Measurements from ENCODE around the gene RNPEPL1.
"Not testable (repeated sequence)": the region's sequence is repeated elsewhere in the genome, so short reads cannot be mapped to it uniquely, and the experiment has no call there.

Gene RNPEPL1

GRCh38 chr2:240539906-240540305 is 28.4 kb upstream of the RNPEPL1 start:
- no peak for DNase-seq

GRCh38 chr2:240551288-240551687 is 17.0 kb upstream of the RNPEPL1 start:
- DNase-seq = no peak

- no peak for DNase-seq
Observed at GRCh38 chr2:240551811-240552210, 16.5 kb upstream of the RNPEPL1 start.

DNA sequence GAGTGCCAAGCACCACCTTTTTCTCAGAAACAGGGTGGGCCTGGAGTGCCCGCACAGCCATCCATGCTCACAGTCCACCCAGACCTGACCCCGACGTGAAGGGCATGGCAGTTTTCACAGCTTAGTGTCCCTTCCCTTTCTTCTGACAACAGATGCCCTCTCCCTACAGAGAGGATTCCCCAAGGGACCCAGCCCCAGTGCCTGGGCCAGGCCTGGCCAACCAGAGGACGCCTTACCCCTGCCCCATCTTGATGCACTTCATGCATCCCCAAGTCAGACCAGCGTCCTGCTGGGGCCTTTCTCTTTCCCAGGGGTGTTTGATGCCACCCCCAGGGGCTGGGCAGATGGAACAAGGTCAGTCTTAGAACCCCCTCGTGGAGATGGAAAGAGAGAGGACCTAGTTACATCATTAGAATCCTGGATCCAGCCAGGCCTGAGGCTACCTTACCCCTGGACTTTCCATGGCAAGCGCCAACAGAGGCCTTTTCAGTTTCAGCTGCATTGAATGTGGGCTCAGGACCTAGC is 14.3 kb upstream of the RNPEPL1 start:
- no peak for DNase-seq

GRCh38 chr2:240554767-240555493 is 13.4 kb upstream of the RNPEPL1 start:
- DNase-seq = no peak

GRCh38 chr2:240555541-240556250 is 12.6 kb upstream of the RNPEPL1 start:
- DNase-seq = no peak

- no peak for DNase-seq
Observed at GRCh38 chr2:240556553-240557100, 11.7 kb upstream of the RNPEPL1 start.

DNA sequence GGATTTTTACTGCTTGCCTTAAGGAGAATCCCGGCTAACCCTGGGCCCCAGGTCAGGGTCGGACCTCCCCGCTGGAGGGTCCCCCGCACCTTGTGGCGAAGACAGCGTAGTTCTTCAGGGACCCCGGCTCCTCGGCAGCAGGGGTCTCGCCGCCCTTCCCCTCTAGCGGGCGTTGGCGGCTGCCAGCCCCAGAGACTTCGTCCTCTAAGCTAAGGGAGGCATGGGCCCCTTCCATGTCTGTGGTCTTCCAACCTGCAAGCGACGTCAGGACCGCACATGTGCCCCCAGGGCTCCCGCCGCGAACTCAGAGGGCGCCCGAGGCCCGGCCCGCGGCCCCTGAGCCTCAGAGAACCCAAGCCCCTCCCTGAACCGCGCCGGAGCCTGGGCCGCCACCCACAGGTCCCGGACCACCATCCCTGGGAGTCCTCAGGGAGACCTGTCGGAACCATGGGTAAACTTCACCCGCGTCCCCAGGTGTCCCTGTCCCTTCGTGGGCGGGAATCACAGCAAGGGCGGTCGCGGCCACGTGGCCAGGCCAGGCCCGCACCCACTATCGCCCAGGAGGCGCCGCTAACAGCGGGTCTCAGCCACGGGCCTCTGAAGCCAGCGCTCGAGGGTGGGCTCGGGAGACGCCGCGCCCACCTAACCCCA is 11.1 kb upstream of the RNPEPL1 start:
- DNase-seq = no peak

DNA sequence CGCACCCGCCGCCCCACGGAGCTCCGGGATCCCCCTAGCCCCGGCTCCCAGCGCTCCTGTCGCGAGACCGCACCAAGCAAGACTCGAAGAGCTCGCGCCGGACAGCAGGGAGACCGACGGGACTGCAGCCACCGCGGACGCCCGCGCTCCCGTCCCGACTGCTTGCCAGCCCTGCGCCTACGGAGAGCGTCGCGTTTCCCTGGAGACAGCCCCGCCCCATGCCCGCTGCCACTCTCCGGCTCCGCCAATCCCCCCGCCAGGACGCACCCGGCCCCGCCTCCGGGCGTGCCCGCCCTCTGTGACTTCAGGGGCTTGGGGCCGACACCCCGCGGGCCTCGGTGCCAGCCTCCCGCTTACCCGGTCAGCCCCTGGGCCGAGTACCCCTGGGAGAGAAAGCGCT is 10.5 kb upstream of the RNPEPL1 start, which contains the start of gene ANKMY1:
Gene ANKMY1 (minus strand): TSS at position 181 of the 400 bp plus-strand sequence. CDS start 653 bp downstream, outside the sequence.
- no peak for DNase-seq

DNA sequence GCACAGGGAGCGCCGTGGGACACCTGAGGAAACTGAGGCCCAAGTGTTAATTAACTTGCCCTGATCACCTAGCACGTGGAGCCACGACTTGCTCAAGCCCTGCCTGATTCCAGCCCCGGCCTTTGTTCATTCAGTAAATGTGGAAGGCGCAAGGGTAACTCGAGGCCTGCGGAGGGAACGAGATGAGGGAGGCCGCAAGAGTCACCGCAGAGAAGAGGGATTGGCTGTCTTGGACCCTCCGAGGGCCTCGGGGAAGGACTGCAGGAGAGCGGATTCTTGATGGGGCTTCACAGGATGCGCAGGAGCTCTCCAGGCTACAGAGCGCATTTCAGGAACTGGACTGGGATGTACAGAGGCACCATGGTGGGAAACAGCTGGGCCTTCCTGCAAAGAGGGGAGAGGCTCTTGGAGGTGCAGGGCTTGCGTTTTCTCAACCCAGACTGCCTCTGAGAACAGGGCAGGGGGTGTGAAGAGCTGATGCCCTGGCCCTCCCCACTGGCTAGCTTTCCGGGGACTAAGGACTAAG is 10.0 kb upstream of the RNPEPL1 start:
- DNase-seq = no peak

GRCh38 chr2:240559286-240559685 is 9.0 kb upstream of the RNPEPL1 start:
- DNase-seq = no peak

- peak; percentile 86 for DNase-seq
Observed at GRCh38 chr2:240560084-240560479, 8.2 kb upstream of the RNPEPL1 start, which contains the start of gene DUSP28. DUSP28 (plus strand) TSS chr2:240560357; CDS start chr2:240560685, 328 bp downstream.

GRCh38 chr2:240560480-240561324 is 7.6 kb upstream of the RNPEPL1 start:
- DNase-seq = peak; percentile 95

- DNase-seq = no peak
Observed at GRCh38 chr2:240561325-240561971, 6.8 kb upstream of the RNPEPL1 start.

DNA sequence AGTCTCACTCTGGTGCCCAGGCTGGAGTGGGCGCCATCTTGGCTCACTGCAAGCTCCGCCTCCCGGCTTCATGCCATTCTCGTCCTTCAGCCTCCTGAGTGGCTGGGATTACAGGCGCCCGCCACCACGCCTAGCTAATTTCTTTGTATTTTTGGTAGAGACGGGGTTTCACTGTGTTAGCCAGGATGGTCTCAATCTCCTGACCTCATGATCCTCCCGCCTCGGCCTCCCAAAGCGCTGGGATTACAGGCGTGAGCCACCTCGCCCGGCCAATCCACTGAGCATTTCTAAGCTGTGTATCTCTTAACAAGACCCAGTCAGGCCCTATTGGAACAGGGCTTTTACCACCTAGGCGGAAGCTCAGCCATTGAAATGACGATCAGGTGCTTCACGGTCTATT is 5.1 kb upstream of the RNPEPL1 start:
- DNase-seq = not testable (repeated sequence)

DNA sequence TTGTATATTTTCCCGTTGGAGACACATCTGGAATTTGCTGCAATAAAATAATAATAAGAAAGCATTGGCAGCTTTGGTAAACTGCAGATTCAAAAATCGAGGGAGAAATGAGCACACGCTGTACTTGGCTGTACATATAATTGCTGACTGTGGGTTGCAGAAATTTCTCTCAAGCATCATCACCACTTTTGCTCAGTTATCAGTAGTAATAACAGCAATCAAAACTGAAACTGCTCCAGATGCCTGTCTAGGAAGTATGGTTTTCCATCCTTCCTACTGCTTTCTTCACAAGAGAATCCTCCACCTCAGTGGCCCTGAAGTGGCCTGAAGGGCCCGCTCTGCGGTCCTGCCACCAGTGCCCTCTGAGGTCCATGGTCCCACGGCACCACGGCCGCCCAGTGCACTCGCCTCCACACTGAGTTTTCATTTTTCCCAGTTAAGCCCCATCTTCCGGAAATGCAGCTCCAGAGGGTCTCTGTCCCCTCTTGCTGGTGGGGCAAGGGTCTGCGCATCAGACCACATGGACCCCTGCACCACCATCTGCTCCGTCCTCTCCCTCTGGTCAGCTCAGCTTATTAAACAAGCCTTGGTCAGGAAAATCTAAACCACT is 4.2 kb upstream of the RNPEPL1 start:
- DNase-seq = no peak

- no peak for DNase-seq
Observed at GRCh38 chr2:240564561-240565332, 3.5 kb upstream of the RNPEPL1 start.

DNA sequence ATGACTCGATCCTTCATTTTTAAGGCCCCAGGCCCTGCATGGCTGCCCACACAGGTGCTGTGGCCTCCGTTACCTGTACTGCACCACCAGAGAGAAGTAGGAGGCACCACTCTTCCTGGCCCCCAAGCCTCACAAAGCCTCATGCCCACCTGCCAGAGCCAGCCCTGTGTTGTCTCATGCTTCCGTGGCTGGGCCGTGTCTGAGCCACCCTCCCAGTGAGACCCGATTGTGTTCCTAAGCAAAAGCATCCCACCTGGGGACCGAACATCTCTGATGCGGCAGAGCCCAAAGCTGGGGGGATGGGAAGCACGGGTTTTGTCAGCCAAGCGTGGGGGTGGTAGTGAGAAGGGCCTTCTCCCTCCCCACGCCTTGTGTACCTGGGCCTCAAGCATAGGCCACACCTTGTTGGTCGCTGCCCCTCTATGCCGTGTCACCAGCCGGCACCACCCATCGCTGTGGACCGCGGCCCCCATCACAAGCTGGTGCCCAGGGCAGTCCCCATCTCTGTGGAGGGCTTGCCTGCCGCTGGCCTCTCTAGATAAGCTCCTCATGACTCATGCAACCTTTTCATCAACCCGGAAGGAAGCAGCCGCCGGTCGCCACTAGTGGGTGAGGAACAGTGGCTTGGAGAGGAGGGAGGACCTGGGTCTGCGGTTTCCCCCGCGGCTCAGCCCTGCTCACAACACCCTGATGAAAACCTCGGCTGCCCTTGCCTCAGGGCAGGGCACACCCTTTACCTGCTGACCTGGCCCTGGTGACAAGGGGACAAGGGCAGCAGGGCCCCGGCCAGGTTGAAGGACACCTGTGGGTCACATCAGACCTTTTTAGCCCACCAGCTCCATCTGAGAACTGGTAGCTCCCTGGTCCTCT is 2.7 kb upstream of the RNPEPL1 start:
- DNase-seq = peak; percentile 95
